ENCODE results near the gene TREX2. TPM values are rescaled to one million over a fixed set of nuclear protein-coding genes. Genes with fewer than 3 reads are reported as not detected.

TREX2 gene
- total RNA-seq, 4 donors from 2014 or later = 1.1 to 3.1 (median 3.0) TPM; not detected in 1

DNA sequence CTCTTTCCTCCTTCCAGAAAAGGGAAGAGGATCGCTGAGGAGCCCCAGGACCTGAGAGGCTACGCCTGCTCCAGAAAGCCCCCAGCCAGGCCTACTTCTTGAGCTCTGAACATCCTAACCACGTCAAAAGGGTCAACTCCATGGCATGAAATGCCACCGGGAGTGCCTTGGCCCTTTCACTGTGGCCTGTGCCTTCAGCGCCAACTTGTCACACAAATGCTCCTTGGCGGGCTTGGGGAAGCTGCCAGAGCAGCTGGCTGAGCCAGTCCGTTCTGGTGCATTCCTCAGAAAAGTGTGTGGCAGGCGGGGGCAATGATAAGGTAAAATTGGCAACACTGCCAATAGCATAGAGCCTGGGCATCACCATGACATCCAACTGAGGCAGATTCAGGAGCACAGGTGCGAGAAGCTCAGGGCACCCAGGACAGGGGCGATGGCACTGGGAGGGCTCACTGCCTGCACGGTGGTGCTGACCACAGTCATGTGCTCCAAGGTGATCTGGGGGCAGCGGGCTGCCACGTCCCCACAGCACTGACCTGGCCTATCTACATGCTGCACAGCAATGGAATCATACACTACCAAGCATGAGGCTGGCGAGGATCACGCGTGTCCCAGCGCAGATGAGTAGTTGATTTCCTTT, 12.1 kb upstream of the TREX2 start:
- no peak for DNase-seq
- no peaks in the 10 kb centered on the region for H3K27me3 ChIP-seq
- no peaks in the 10 kb centered on the region for H3K4me1 ChIP-seq
- no peak overlapping the region for H3K27ac ChIP-seq
- H3K9me3 ChIP-seq = no peaks in the 10 kb centered on the region
- H3K4me3 ChIP-seq = no peak overlapping the region
- H3K36me3 ChIP-seq = peaks cover 0 to 7% (median 0%) of the 10 kb centered on the region in 3 donors
- TF ChIP-seq CTCF (IDR thresholded peaks at IDR 0.05) (no peak), POLR2A (IDR thresholded peaks at IDR 0.05) (no peak)

- TF ChIP-seq CTCF (IDR thresholded peaks at IDR 0.05) (no peak), POLR2A (IDR thresholded peaks at IDR 0.05) (no peak)
- Histone ChIP-seq H3K4me3 (no peak overlapping the region), H3K27ac (no peak overlapping the region), H3K36me3 (peaks cover 0 to 7% (median 0%) of the 10 kb centered on the region in 3 donors), H3K4me1 (no peaks in the 10 kb centered on the region), H3K27me3 (no peaks in the 10 kb centered on the region), H3K9me3 (no peaks in the 10 kb centered on the region)
- no peak for DNase-seq
Measured at GRCh38 chrX:153457136-153457825, 11.4 kb upstream of the TREX2 start.

GRCh38 chrX:153456704-153457103, 10.8 kb upstream of the TREX2 start:
- Histone ChIP-seq H3K27me3 (no peaks in the 10 kb centered on the region), H3K4me3 (no peak overlapping the region), H3K36me3 (peaks cover 0 to 7% (median 0%) of the 10 kb centered on the region in 3 donors), H3K4me1 (no peaks in the 10 kb centered on the region), H3K9me3 (no peaks in the 10 kb centered on the region), H3K27ac (no peak overlapping the region)
- no peak for DNase-seq
- TF ChIP-seq POLR2A (IDR thresholded peaks at IDR 0.05) (no peak), CTCF (IDR thresholded peaks at IDR 0.05) (no peak)

DNA sequence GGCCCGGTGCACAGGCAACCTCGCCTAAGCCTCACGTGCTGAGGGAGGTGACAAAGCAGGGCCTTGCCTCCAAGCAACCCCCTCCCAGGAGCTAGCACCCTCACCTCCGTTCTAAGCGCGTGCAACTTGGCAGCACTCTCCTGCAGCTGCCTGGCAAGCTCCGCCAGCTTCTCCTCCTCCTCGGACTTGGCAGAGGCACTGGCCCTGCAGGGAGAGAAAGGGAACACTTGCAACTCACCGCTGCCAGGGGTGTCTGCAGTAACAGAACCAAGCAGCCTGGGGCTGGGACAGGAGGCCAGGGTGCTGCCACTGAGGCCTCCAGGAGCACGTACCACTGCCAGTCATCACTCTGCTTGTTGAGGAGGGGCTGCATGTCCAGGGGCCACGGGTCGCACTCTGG, 10.3 kb upstream of the TREX2 start:
- no peak overlapping the region for H3K27ac ChIP-seq
- no peaks in the 10 kb centered on the region for H3K27me3 ChIP-seq
- H3K36me3 ChIP-seq = peaks cover 0 to 7% (median 0%) of the 10 kb centered on the region in 3 donors
- H3K4me1 ChIP-seq = no peaks in the 10 kb centered on the region
- TF ChIP-seq CTCF (IDR thresholded peaks at IDR 0.05) (no peak), POLR2A (IDR thresholded peaks at IDR 0.05) (no peak)
- H3K9me3 ChIP-seq = no peaks in the 10 kb centered on the region
- no peak for DNase-seq
- H3K4me3 ChIP-seq = no peak overlapping the region

DNA sequence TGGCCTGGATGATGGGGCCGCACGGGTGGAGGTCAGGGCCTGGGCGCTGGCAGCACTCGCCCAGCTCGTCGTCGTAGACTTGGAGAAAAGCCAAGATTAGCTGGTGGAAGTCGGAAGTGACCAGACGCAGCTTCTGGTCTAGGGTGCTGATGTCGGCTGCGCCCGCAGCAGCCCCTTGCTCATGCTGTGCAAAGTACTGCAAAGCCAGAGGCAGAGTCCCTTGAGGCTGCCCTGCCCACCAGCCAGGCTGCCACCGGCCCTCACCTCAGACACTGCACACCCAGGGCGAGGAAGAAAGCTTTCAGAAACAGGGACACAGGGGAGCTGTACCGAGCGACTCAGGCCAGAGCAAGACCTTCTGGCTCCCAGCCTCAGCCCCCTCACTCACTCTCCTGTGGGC, 9.7 kb upstream of the TREX2 start:
- Histone ChIP-seq H3K27me3 (no peaks in the 10 kb centered on the region), H3K4me1 (no peaks in the 10 kb centered on the region), H3K4me3 (no peak overlapping the region), H3K9me3 (no peaks in the 10 kb centered on the region), H3K36me3 (peaks cover 0 to 7% (median 0%) of the 10 kb centered on the region in 3 donors), H3K27ac (no peak overlapping the region)
- TF ChIP-seq POLR2A (IDR thresholded peaks at IDR 0.05) = no peak
- TF ChIP-seq CTCF (IDR thresholded peaks at IDR 0.05) = no peak
- DNase-seq = no peak

Measured in Peyer's patch (tissue), 4 donors.